C4-2B (cell line): ENCODE data around the gene TPCN2.

Experiments used
- CTCF ChIP-seq: fragments of 450-650 bp; conservative IDR thresholded peaks from 2 replicates; pipeline ENCODE4 v1.5.1; 2017; ENCODE audit warnings: mild to moderate bottlenecking
- ZFX ChIP-seq: fragments of 450-650 bp; IDR thresholded peaks from 2 replicates; pipeline ENCODE4 v1.6.1; 2017

GRCh38 chr11:69161117-69161407 is 112.3 kb downstream of the TPCN2 start:
- TF ChIP-seq CTCF (no peak), ZFX (no peak)
